GM12878 (cell line): ENCODE measurements around the gene MFNG. TPM values are rescaled to one million over a fixed set of nuclear protein-coding genes. Genes with fewer than 3 reads are reported as not detected.
A peak's percentile ranks its signal among the peaks of the same experiment; 100 is the strongest.

Experiments
- ATAC-seq: fragments of 200-7000 bp; cut with Tn5 transposase; 3 replicates; pipeline ENCODE4 v1.9.1; 2020; ENCODE audit warnings: mild to moderate bottlenecking, moderate library complexity
- BruUV-seq: library from RNA; stranded (reverse); fragments of 400-500 nt; replicated peaks from 2 replicates; lab custom pipeline; 2021; lab: Mats Ljungman, UMichigan
- CTCF ChIA-PET: fragments of 300-600 bp; sonication (Branson Sonifier 250); formaldehyde crosslinking; extraction: SDS; loops from one replicate; lab custom pipeline; 2021; ENCODE audit warnings: inconsistent platforms; lab: Yijun Ruan, JAX
- POLR2A ChIA-PET: fragments of 350-600 bp; formaldehyde crosslinking; extraction: SDS; loops from one replicate; lab custom pipeline; 2021; ENCODE audit warnings: inconsistent platforms; lab: Charles Lee
- RAD21 ChIA-PET: fragments of 300-600 bp; sonication (Branson Sonifier 250); formaldehyde crosslinking; loops from one replicate; lab custom pipeline; 2023; ENCODE audit warnings: antibody characterized with exemption; ENCODE audit not compliant: unreplicated experiment; lab: Charles Lee
- SMC1A ChIA-PET: fragments of 300-600 bp; sonication (Branson Sonifier 250); formaldehyde crosslinking; loops from one replicate; lab custom pipeline; 2023; ENCODE audit not compliant: unreplicated experiment, uncharacterized antibody; lab: Charles Lee
- DNase-seq: peaks from one replicate; pipeline ENCODE4 v3.0.0-alpha.2; 2011; ENCODE audit warnings: low read depth, low spot score
- FAIRE-seq: peaks from 3 replicates; lab custom pipeline; 2011; peaks lifted over from hg19 to GRCh38; lab: Jason Lieb, UNC
- H2AFZ ChIP-seq: 2 replicates; pipeline ENCODE4 v1.6.0; 2011; ENCODE audit warnings: low read depth, low read length, control low read depth; ENCODE audit not compliant: control insufficient read depth
- H3K27ac ChIP-seq: 2 replicates; pipeline ENCODE4 v1.5.1; 2011; ENCODE audit warnings: control low read depth; ENCODE audit not compliant: control insufficient read depth, insufficient read depth
- H3K27me3 ChIP-seq, 2 experiments: replicated peaks in 1 of 2; 2 replicates each; pipeline versions ENCODE4 v1.6.0 to v1.6.1; 2011; ENCODE audit warnings: low read length in 1 of 2; ENCODE audit not compliant: control insufficient read depth in 2 of 2, insufficient read depth in 2 of 2
- H3K36me3 ChIP-seq, 2 experiments: 2 replicates each; pipeline ENCODE4 v1.5.1; 2011; ENCODE audit warnings: low read length in 1 of 2; ENCODE audit not compliant: control insufficient read depth in 2 of 2, insufficient read depth in 2 of 2
- H3K4me1 ChIP-seq: 2 replicates; pipeline ENCODE4 v1.6.1; 2011; ENCODE audit warnings: mild to moderate bottlenecking, low read length, moderate library complexity, mixed read lengths; ENCODE audit not compliant: control insufficient read depth, insufficient read depth
- H3K4me2 ChIP-seq: 2 replicates; pipeline ENCODE4 v1.6.0; 2011; ENCODE audit warnings: control low read depth; ENCODE audit not compliant: control insufficient read depth, insufficient read depth
- H3K4me3 ChIP-seq: fragments of 200-600 bp; sonication (generic); 2 replicates; pipeline ENCODE4 v1.5.1; 2016
- H3K79me2 ChIP-seq: 2 replicates; pipeline ENCODE4 v1.6.0; 2011; ENCODE audit warnings: low read length; ENCODE audit not compliant: control insufficient read depth, insufficient read depth
- H3K9ac ChIP-seq: 2 replicates; pipeline ENCODE4 v1.8.0; 2011; ENCODE audit warnings: low read length, control low read depth, mixed read lengths; ENCODE audit not compliant: control insufficient read depth, insufficient read depth
- H3K9me3 ChIP-seq: replicated peaks from 3 replicates; pipeline ENCODE4 v1.5.1; 2011; ENCODE audit warnings: mild to moderate bottlenecking, low read length; ENCODE audit not compliant: control insufficient read depth, insufficient read depth
- H4K20me1 ChIP-seq: 2 replicates; pipeline ENCODE4 v1.6.0; 2011; ENCODE audit not compliant: control insufficient read depth, insufficient read depth
- ATF2 ChIP-seq: IDR thresholded peaks from 2 replicates; pipeline ENCODE4 v1.6.1; 2012; ENCODE audit warnings: low read length, inconsistent platforms
- BHLHE40 ChIP-seq, 2 experiments: fragments of 450-650 bp in 1 of 2; IDR thresholded peaks; 2 replicates each; pipeline ENCODE4 v1.6.1; 2011 to 2017; ENCODE audit warnings: low read depth in 2 of 2, borderline replicate concordance in 1 of 2, improper control_type of control experiment in 1 of 2, low read length in 1 of 2, mild to moderate bottlenecking in 1 of 2
- BMI1 ChIP-seq: fragments of 450-650 bp; IDR thresholded peaks from 2 replicates; pipeline ENCODE4 v1.6.1; 2016; ENCODE audit warnings: mild to moderate bottlenecking, moderate library complexity, borderline replicate concordance
- CEBPZ ChIP-seq: fragments of 150-350 bp; IDR thresholded peaks from 2 replicates; pipeline ENCODE4 v1.6.1; 2016; ENCODE audit warnings: low read depth, low read length
- CHD2 ChIP-seq: IDR thresholded peaks from 2 replicates; pipeline ENCODE4 v1.6.1; 2011; ENCODE audit warnings: low read depth, low read length, improper control_type of control experiment, borderline replicate concordance
- EP300 ChIP-seq, 2 experiments: fragments of 150-350 bp in 1 of 2; IDR thresholded peaks; 2 replicates each; pipeline ENCODE4 v1.6.1; 2011 to 2012; ENCODE audit warnings: low read depth in 2 of 2, low read length in 2 of 2, borderline replicate concordance in 1 of 2, improper control_type of control experiment in 1 of 2, inconsistent platforms in 1 of 2; ENCODE audit not compliant: control insufficient read depth in 1 of 2
- GATAD2B ChIP-seq: fragments of 450-650 bp; conservative IDR thresholded peaks from 2 replicates; pipeline ENCODE4 v1.6.1; 2017; ENCODE audit warnings: low read depth, mild to moderate bottlenecking, moderate library complexity
- IKZF1 ChIP-seq: fragments of 450-650 bp; conservative IDR thresholded peaks from 2 replicates; pipeline ENCODE4 v1.6.1; 2017; ENCODE audit warnings: antibody characterized with exemption, mild to moderate bottlenecking
- IKZF2 ChIP-seq, 2 experiments: fragments of 450-650 bp; IDR thresholded peaks; 2 replicates each; pipeline ENCODE4 v1.6.1; 2017; ENCODE audit warnings: mild to moderate bottlenecking in 2 of 2, moderate library complexity in 2 of 2
- MYC ChIP-seq: IDR thresholded peaks from 2 replicates; pipeline ENCODE4 v1.6.1; 2011; ENCODE audit warnings: mild to moderate bottlenecking, low read length, moderate library complexity, inconsistent platforms; ENCODE audit not compliant: insufficient read depth, insufficient replicate concordance, insufficient read length, severe bottlenecking
- NBN ChIP-seq: fragments of 450-650 bp; IDR thresholded peaks from 2 replicates; pipeline ENCODE4 v1.6.1; 2016
- NR2F1 ChIP-seq: fragments of 450-650 bp; conservative IDR thresholded peaks from 2 replicates; pipeline ENCODE4 v1.6.1; 2017; ENCODE audit warnings: mild to moderate bottlenecking
- NRF1 ChIP-seq: conservative IDR thresholded peaks from 2 replicates; pipeline ENCODE4 v1.6.1; 2011; ENCODE audit warnings: mild to moderate bottlenecking, low read depth, low read length, improper control_type of control experiment
- RELB ChIP-seq: fragments of 450-650 bp; IDR thresholded peaks from 2 replicates; pipeline ENCODE4 v1.6.1; 2017; ENCODE audit warnings: low read depth, mild to moderate bottlenecking, moderate library complexity
- SPI1 ChIP-seq: IDR thresholded peaks from 2 replicates; pipeline ENCODE4 v1.6.1; 2011; ENCODE audit warnings: low read depth, mild to moderate bottlenecking, low read length, moderate library complexity, borderline replicate concordance; ENCODE audit not compliant: insufficient read depth
- WGBS: methylation state at CpG from one replicate; pipeline ENCODE4 v1.1.6; 2016; ENCODE audit warnings: low lambda C conversion rate; ENCODE audit not compliant: insufficient replicate concordance, insufficient coverage; ENCODE audit errors: missing lambda C conversion rate; 5-methylcytosine and 5-hydroxymethylcytosine counted together
- in situ Hi-C: fragments of 300-500 bp; cut with MboI; formaldehyde crosslinking; loops from 9 replicates; pipeline ENCODE4 v1.14.3; 2018; ENCODE audit warnings: mixed read lengths
- intact Hi-C: fragments of 100-400 bp; cut with micrococcal nuclease; formaldehyde crosslinking; loops from one replicate; pipeline ENCODE4 v1.14.2; 2022; ENCODE audit not compliant: unreplicated experiment
- polyA plus RNA-seq, 11 experiments: library from polyadenylated mRNA; depleted of rRNA in 4 of 11; unstranded in 6 of 11; stranded (reverse) in 5 of 11; fragments of >200 nt; fragmentation: Nextera tagmentation in 4 of 11; fragmentation: Illumina TruSeq in 1 of 11; extraction: Ambion mirVana in 4 of 11; extraction: Trizol in 1 of 11; gene quantifications; 1 replicate in 1 of 11; 2 replicates in 10 of 11; pipeline versions ENCODE4 v1.2.1 to v1.2.3, GENCODE V29; 2011 to 2016; ENCODE audit warnings: inconsistent platforms in 2 of 11, missing spikeins in 2 of 11, low read depth in 1 of 11
- total RNA-seq, 4 experiments: library from RNA; depleted of rRNA in 3 of 4; stranded (reverse); fragments of >200 nt in 3 of 4; fragmentation: Illumina TruSeq in 1 of 4; extraction: Trizol in 1 of 4; gene quantifications; 2 replicates each; pipeline versions ENCODE4 v1.2.1 to v1.2.3, GENCODE V29; 2013 to 2021

The MFNG gene
- total and polyA plus RNA-seq, 10 of the 15 experiments (the other 5 are each of a cell fraction or from before 2014, with no cell fraction given), result 11.5 to 117 (median 68.5) TPM

GRCh38 chr22:37533995-37534394 lies 47.8 kb upstream of the MFNG start:
- DNase-seq, result peak; percentile 28
- Histone ChIP-seq H3K27ac (no peak overlapping the region), H3K27me3 (no peaks in the 10 kb centered on the region), H3K4me3 (no peak overlapping the region), H3K4me2 (no peak overlapping the region), H3K36me3 (no peaks in the 10 kb centered on the region), H2AFZ (peak overlapping the region; percentile 44), H3K9me3 (no peaks in the 10 kb centered on the region), H3K79me2 (no peaks in the 10 kb centered on the region), H3K9ac (no peak overlapping the region), H4K20me1 (no peaks in the 10 kb centered on the region), H3K4me1 (peaks cover 15% of the 10 kb centered on the region)
- FAIRE-seq, result no peak
- BruUV-seq, result no TSS peak
- in situ Hi-C loops, result no loop called here
- 2% methylated on average over 9 of the region's 9 CpGs for WGBS
- ChIA-PET RAD21 (interaction anchor here (1.8 to 2.7 kb wide), 3 partner anchors 33 to 74 kb away, joined by 4 to 13 read pairs (median 6); no protein-coding TSS in a partner anchor), SMC1A (interaction anchor here (0.9 to 1.4 kb wide), 4 partner anchors 9 to 74 kb away, joined by 3 to 4 read pairs (median 3); partner anchors contain the start of gene GGA1), CTCF (interaction anchor here (1.0 to 2.9 kb wide), 6 partner anchors 8 to 106 kb away, joined by 3 to 20 read pairs (median 4); no protein-coding TSS in a partner anchor), POLR2A (interaction anchor here (0.7 kb wide), 1 partner anchor 57 kb away, joined by 4 read pairs; no protein-coding TSS in a partner anchor)
- intact Hi-C loops, result loop anchor here (10.0 kb wide), 2 partner anchors 331 to 401 kb away; no protein-coding TSS in a partner anchor
- peak; percentile 18 for ATAC-seq
- TF ChIP-seq CHD2 (0 out of 2 replicates have a peak, but pooled peaks have one; percentile 18), MYC (no peak), GATAD2B (peak; percentile 65), RELB (peak; percentile 40; the same call in 1 of the 2 replicates), BMI1 (peak; percentile 70; the same call in 1 of the 2 replicates), SPI1 (peak; percentile 65; the same call in 1 of the 2 replicates), IKZF1 (peak; percentile 79), CEBPZ (no peak), NR2F1 (no peak), IKZF2 (IDR thresholded peaks at IDR 0.05) (peak; percentile 84 to 85; a peak in 3 of 4 replicates), BHLHE40 (IDR thresholded peaks at IDR 0.05; ENCODE audit: borderline replicate concordance in 1 of 2, low read depth in 2 of 2, low read length in 1 of 2) (peak; percentile 30 to 69; a peak in 1 of 4 replicates), NBN (0 out of 2 replicates have a peak, but pooled peaks have one; percentile 23), ATF2 (no peak), EP300 (IDR thresholded peaks at IDR 0.05; ENCODE audit: borderline replicate concordance in 1 of 2, control insufficient read depth in 1 of 2, low read depth in 2 of 2, low read length in 2 of 2) (0 out of 4 replicates have a peak, but pooled peaks of 1 of the 2 experiments have one; percentile 31), NRF1 (no peak)
